GM21576 (cell line): ENCODE measurements around the gene TMEM140.
"Not testable (repeated sequence)": the region's sequence is repeated elsewhere in the genome, so short reads cannot be mapped to it uniquely, and the experiment has no call there.

ENCODE experiments used
- ATAC-seq: cut with Tn5 transposase; IDR thresholded peaks from one replicate; pipeline ENCODE4 v1.9.1; 2021; ENCODE audit warnings: mild to moderate bottlenecking, moderate library complexity; ENCODE audit not compliant: unreplicated experiment

Gene TMEM140

GRCh38 chr7:135211946-135212685 is 64.2 kb downstream of the TMEM140 start:
- not testable (repeated sequence) for ATAC-seq

GRCh38 chr7:135213831-135214230 is 66.0 kb downstream of the TMEM140 start:
- no peak for ATAC-seq

- no peak for ATAC-seq
Observed at GRCh38 chr7:135215180-135215579, 67.3 kb downstream of the TMEM140 start.

- ATAC-seq, result no peak
Observed at GRCh38 chr7:135215698-135216097, 67.8 kb downstream of the TMEM140 start.
